ENCODE data around the gene INPP4B.
"Not testable (repeated sequence)": the region's sequence is repeated elsewhere in the genome, so short reads cannot be mapped to it uniquely, and the experiment has no call there.

The INPP4B gene

DNA sequence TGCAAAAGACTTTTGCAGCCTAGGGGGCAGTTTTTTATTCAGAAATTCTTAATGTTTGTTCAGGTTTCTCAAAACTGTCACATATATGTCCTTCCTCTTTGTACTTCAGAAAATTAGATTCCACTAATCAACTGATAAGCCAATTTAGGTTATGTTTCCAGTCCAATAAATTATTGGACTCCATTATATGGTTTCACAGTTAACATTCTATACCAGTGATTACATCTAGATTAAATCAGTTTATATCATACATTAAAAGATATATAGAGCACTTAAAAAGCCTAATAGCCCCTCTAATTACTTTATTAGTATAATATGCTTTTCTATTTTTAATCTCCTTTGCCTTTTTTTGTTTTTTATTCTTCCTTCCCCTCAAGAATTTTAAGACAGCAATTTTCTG is 434.1 kb downstream of the INPP4B start:
- DNase-seq (ENCODE audit: low read depth in 1 of 2, low spot score in 1 of 2), result no peak
- TF ChIP-seq JUND (IDR thresholded peaks at IDR 0.05; ENCODE audit: low read depth), result no peak
- in situ Hi-C loops (cut with HindIII; ENCODE audit: low pct_unique_long_range_greater_than_20kb, low sequenced_read_pairs), result no loop called here

- no peak for TF ChIP-seq JUND (IDR thresholded peaks at IDR 0.05; ENCODE audit: low read depth)
- DNase-seq (ENCODE audit: low read depth in 1 of 2, low spot score in 1 of 2), result peak in 1 of 2 experiments; percentile 23
- in situ Hi-C loops (cut with HindIII; ENCODE audit: low pct_unique_long_range_greater_than_20kb, low sequenced_read_pairs), result no loop called here
These were observed 438.1 kb downstream of the INPP4B start for GRCh38 chr4:142408003-142408441.

GRCh38 chr4:142407596-142407995 is 438.5 kb downstream of the INPP4B start:
- DNase-seq (ENCODE audit: low read depth in 1 of 2, low spot score in 1 of 2), result no peak
- no peak for TF ChIP-seq JUND (IDR thresholded peaks at IDR 0.05; ENCODE audit: low read depth)
- in situ Hi-C loops (cut with HindIII; ENCODE audit: low pct_unique_long_range_greater_than_20kb, low sequenced_read_pairs), result no loop called here

GRCh38 chr4:142406917-142407501 is 439.1 kb downstream of the INPP4B start:
- DNase-seq (ENCODE audit: low read depth in 1 of 2, low spot score in 1 of 2), result no peak
- TF ChIP-seq JUND (IDR thresholded peaks at IDR 0.05; ENCODE audit: low read depth), result no peak
- in situ Hi-C loops (cut with HindIII; ENCODE audit: low pct_unique_long_range_greater_than_20kb, low sequenced_read_pairs), result no loop called here

GRCh38 chr4:142406499-142406835 is 439.6 kb downstream of the INPP4B start:
- DNase-seq (ENCODE audit: low read depth in 1 of 2, low spot score in 1 of 2), result no peak
- no peak for TF ChIP-seq JUND (IDR thresholded peaks at IDR 0.05; ENCODE audit: low read depth)
- in situ Hi-C loops (cut with HindIII; ENCODE audit: low pct_unique_long_range_greater_than_20kb, low sequenced_read_pairs), result no loop called here

- in situ Hi-C loops (cut with HindIII; ENCODE audit: low pct_unique_long_range_greater_than_20kb, low sequenced_read_pairs), result no loop called here
- DNase-seq (ENCODE audit: low read depth in 1 of 2, low spot score in 1 of 2), result peak in 1 of 2 experiments; percentile 54
These were observed 440.2 kb downstream of the INPP4B start for GRCh38 chr4:142405695-142406498.

DNA sequence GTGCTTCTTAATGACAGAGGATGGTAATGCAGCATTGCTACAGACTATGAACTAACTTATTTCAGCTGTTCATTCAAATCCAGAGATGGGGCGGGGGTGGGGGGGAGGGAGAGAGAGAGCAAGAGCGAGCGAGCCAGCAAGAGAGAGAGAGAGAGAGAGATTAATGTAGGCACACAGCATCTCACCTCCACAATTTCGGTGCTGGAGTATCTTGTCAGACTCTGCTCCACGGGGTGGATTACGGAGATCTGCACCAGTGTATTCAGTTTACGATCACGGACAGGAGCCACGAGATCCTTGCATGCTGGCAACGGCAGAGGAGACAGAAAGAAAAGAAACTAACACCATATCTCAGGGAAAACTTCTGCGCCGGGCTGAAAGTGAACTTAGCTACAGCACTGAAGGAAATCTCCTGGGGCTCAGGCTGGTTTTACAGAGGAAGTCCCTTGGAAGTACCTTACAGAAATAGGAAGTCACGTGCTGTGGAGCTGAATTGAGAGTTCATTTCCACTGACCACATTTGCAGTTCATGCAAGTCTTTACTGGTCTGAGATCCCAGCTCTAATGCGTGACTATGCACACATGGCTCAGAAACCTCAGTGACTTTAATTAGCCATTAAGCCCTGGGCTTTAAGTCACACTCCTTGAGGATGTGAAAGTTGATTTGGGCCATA is 440.9 kb downstream of the INPP4B start:
- DNase-seq (ENCODE audit: low read depth in 1 of 2, low spot score in 1 of 2), result peak in 1 of 2 experiments; percentile 72
- in situ Hi-C loops (cut with HindIII; ENCODE audit: low pct_unique_long_range_greater_than_20kb, low sequenced_read_pairs), result no loop called here
- TF ChIP-seq JUND (IDR thresholded peaks at IDR 0.05; ENCODE audit: low read depth), result no peak

More at GRCh38 chr4:142405695-142406498, 440.2 kb downstream of the INPP4B start:
- TF ChIP-seq JUND (IDR thresholded peaks at IDR 0.05; ENCODE audit: low read depth), result no peak

DNA sequence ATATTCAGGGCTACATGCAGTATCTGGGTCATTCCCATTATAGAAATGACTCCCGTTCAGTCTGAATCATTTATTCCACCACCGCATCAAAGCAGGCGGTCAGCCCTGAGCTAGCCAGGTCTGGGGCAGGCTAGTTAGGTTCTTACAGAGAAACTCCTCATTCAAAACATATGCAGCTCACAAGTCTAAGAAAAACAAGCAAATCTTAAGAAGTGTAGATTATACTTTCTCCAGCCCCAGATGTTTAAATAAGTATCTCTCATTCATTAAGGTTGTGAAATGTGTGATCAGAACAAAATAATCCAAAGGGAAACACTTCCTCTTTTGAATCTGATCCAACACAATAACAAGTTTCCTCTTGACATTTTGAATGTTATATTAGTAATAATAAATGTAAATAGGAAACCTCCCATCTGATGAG is 441.9 kb downstream of the INPP4B start:
- in situ Hi-C loops (cut with HindIII; ENCODE audit: low pct_unique_long_range_greater_than_20kb, low sequenced_read_pairs), result no loop called here
- peak in 1 of 2 experiments; percentile 29 for DNase-seq (ENCODE audit: low read depth in 1 of 2, low spot score in 1 of 2)
- TF ChIP-seq JUND (IDR thresholded peaks at IDR 0.05; ENCODE audit: low read depth), result no peak

- in situ Hi-C loops (cut with HindIII; ENCODE audit: low pct_unique_long_range_greater_than_20kb, low sequenced_read_pairs), result no loop called here
- TF ChIP-seq JUND (IDR thresholded peaks at IDR 0.05; ENCODE audit: low read depth), result no peak
- peak in 1 of 2 experiments; percentile 48 for DNase-seq (ENCODE audit: low read depth in 1 of 2, low spot score in 1 of 2)
These were observed 443.2 kb downstream of the INPP4B start for GRCh38 chr4:142402900-142403299.

- TF ChIP-seq JUND (IDR thresholded peaks at IDR 0.05; ENCODE audit: low read depth), result no peak
- in situ Hi-C loops (cut with HindIII; ENCODE audit: low pct_unique_long_range_greater_than_20kb, low sequenced_read_pairs), result no loop called here
- DNase-seq (ENCODE audit: low read depth in 1 of 2, low spot score in 1 of 2), result no peak
These were observed 443.9 kb downstream of the INPP4B start for GRCh38 chr4:142402156-142402555.

DNA sequence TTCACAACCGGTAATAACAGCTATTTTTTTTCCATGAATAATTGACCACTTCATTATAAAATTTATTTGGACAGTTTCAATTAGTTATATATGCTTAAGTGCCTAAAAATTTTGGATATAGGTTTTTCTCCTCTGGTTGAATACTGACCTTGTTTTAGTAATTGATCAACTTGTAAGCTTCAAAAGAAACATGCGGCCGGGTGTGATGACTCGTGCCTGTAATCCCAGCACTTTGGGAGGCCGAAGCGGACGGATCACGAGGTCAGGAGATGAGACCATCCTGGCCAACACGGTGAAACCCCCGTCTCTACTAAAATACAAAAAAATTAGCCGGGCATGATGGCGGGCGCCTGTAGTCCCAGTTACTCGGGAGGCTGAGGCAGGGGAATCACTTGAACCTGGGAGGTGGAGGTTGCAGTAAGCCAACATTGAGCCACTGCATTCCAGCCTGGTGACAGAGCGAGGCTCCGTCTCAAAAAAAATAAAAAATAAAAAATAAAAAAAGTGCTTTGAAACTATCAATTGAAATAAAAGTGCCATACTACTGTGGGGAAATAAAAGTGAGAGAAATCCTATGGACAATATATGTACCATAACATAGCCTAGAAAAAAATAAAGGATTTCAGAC is 448.6 kb downstream of the INPP4B start:
- DNase-seq (ENCODE audit: low read depth in 1 of 2, low spot score in 1 of 2); in situ Hi-C loops (cut with HindIII; ENCODE audit: low pct_unique_long_range_greater_than_20kb, low sequenced_read_pairs): not testable (repeated sequence)

DNA sequence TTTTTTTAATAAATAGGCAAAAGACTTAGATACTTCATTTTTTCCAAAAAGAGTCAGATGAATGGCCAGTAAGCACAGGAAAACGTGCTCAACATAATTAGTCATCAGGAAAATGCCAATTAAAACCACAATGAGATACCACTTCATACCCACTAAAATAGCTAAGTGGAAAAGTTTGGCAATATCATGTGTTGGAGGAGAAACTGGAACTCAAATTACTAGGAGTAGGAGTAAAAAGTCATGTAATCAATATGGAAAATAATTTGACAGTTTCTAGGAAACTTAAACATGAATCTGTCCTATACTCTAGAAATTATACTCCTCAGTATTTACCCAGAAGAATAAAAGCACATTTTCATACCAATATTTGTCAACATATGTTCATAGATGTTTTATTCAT is 449.8 kb downstream of the INPP4B start:
- TF ChIP-seq JUND (IDR thresholded peaks at IDR 0.05; ENCODE audit: low read depth), result no peak
- in situ Hi-C loops (cut with HindIII; ENCODE audit: low pct_unique_long_range_greater_than_20kb, low sequenced_read_pairs), result no loop called here
- DNase-seq (ENCODE audit: low read depth in 1 of 2, low spot score in 1 of 2), result no peak

- TF ChIP-seq JUND (IDR thresholded peaks at IDR 0.05; ENCODE audit: low read depth), result no peak
- in situ Hi-C loops (cut with HindIII; ENCODE audit: low pct_unique_long_range_greater_than_20kb, low sequenced_read_pairs), result no loop called here
- DNase-seq (ENCODE audit: low read depth in 1 of 2, low spot score in 1 of 2), result no peak
These were observed 453.0 kb downstream of the INPP4B start for GRCh38 chr4:142393127-142393526.

All from T47D (cell line).